HepG2 (cell line): ENCODE measurements around the gene CNNM4. TPM values are rescaled to one million over a fixed set of nuclear protein-coding genes. Genes with fewer than 3 reads are reported as not detected.
A peak's percentile ranks its signal among the peaks of the same experiment; 100 is the strongest.

Experiments
- CSRNP1 ChIP-seq: sonication (generic); formaldehyde crosslinking; IDR thresholded peaks from 2 replicates; pipeline ENCODE4 v1.8.1; 2023; ENCODE audit warnings: mild to moderate bottlenecking, missing genetic modification reagents
- ETV5 ChIP-seq: IDR thresholded peaks from 2 replicates; pipeline ENCODE4 v1.6.1; 2018; ENCODE audit warnings: missing biosample characterization, missing genetic modification reagents, inconsistent platforms, borderline replicate concordance
- FOXK2 ChIP-seq: fragments of 450-650 bp; IDR thresholded peaks from 2 replicates; pipeline ENCODE4 v1.6.1; 2016
- ISX ChIP-seq: sonication (generic); formaldehyde crosslinking; conservative IDR thresholded peaks from 2 replicates; pipeline ENCODE4 v1.5.0; 2020; ENCODE audit warnings: missing genetic modification reagents
- NCOR1 ChIP-seq: fragments of 200-600 bp; sonication (generic); IDR thresholded peaks from 2 replicates; pipeline ENCODE4 v1.7.0; 2017; ENCODE audit warnings: antibody characterized with exemption, low read length, borderline replicate concordance
- RFX3 ChIP-seq: IDR thresholded peaks from 2 replicates; pipeline ENCODE4 v1.6.1; 2016; ENCODE audit warnings: missing biosample characterization, missing genetic modification reagents
- SIX4 ChIP-seq: sonication (generic); formaldehyde crosslinking; IDR thresholded peaks from 2 replicates; pipeline ENCODE4 v1.4.0; 2020; ENCODE audit warnings: missing genetic modification reagents
- SMAD1 ChIP-seq: sonication (generic); formaldehyde crosslinking; IDR thresholded peaks from 2 replicates; pipeline ENCODE4 v1.4.0; 2020; ENCODE audit warnings: missing genetic modification reagents, low read depth, mild to moderate bottlenecking, borderline replicate concordance
- SMAD9 ChIP-seq: sonication (generic); formaldehyde crosslinking; IDR thresholded peaks from 2 replicates; pipeline ENCODE4 v1.5.1; 2020; ENCODE audit warnings: mild to moderate bottlenecking, missing genetic modification reagents
- SNAPC4 ChIP-seq: sonication (generic); formaldehyde crosslinking; IDR thresholded peaks from 2 replicates; pipeline ENCODE4 v1.4.0; 2020; ENCODE audit warnings: mild to moderate bottlenecking, missing genetic modification reagents
- SOX6 ChIP-seq, 2 experiments: fragments of 450-650 bp in 1 of 2; sonication (generic) in 1 of 2; formaldehyde crosslinking in 1 of 2; IDR thresholded peaks; 2 replicates each; pipeline versions ENCODE4 v1.4.0 to v1.6.1; 2017 to 2020; ENCODE audit warnings: antibody characterized with exemption in 1 of 2, mild to moderate bottlenecking in 1 of 2, missing genetic modification reagents in 1 of 2
- TFDP2 ChIP-seq: sonication (generic); formaldehyde crosslinking; IDR thresholded peaks from 2 replicates; pipeline ENCODE4 v1.4.0; 2020; ENCODE audit warnings: missing genetic modification reagents
- XBP1 ChIP-seq: sonication (generic); formaldehyde crosslinking; IDR thresholded peaks from 2 replicates; pipeline ENCODE4 v1.5.0; 2020; ENCODE audit warnings: missing genetic modification reagents
- ZNF274 ChIP-seq: sonication (generic); formaldehyde crosslinking; IDR thresholded peaks from 2 replicates; pipeline ENCODE4 v1.5.1; 2020; ENCODE audit warnings: mild to moderate bottlenecking, missing genetic modification reagents
- ZNF362 ChIP-seq: sonication (generic); formaldehyde crosslinking; IDR thresholded peaks from 2 replicates; pipeline ENCODE4 v1.4.0; 2020; ENCODE audit warnings: missing genetic modification reagents, mild to moderate bottlenecking, borderline replicate concordance
- ZNF383 ChIP-seq: sonication (generic); formaldehyde crosslinking; IDR thresholded peaks from 2 replicates; pipeline ENCODE4 v1.4.0; 2020; ENCODE audit warnings: missing genetic modification reagents, mild to moderate bottlenecking, borderline replicate concordance
- ZNF710 ChIP-seq: sonication (generic); formaldehyde crosslinking; IDR thresholded peaks from 2 replicates; pipeline ENCODE4 v1.5.0; 2020; ENCODE audit warnings: mild to moderate bottlenecking, missing genetic modification reagents, borderline replicate concordance
- ZNF747 ChIP-seq: sonication (generic); formaldehyde crosslinking; IDR thresholded peaks from 2 replicates; pipeline ENCODE4 v1.8.1; 2023; ENCODE audit warnings: missing genetic modification reagents, mild to moderate bottlenecking, borderline replicate concordance
- ZNF773 ChIP-seq: sonication (generic); formaldehyde crosslinking; IDR thresholded peaks from 2 replicates; pipeline ENCODE4 v1.4.0; 2020; ENCODE audit warnings: missing genetic modification reagents, borderline replicate concordance
- polyA plus RNA-seq, 8 experiments: library from polyadenylated mRNA; depleted of rRNA in 3 of 8; stranded (reverse) in 7 of 8; unstranded in 1 of 8; fragments of >200 nt; fragmentation: Illumina TruSeq in 4 of 8; extraction: Trizol in 4 of 8; gene quantifications; 2 replicates each; pipeline versions ENCODE4 v1.2.1 to v1.2.3, GENCODE V29; 2011 to 2016; ENCODE audit warnings: low read depth in 4 of 8, missing spikeins in 1 of 8, mixed read lengths in 1 of 8; ENCODE audit not compliant: insufficient read depth in 1 of 8
- total RNA-seq, 5 experiments: library from RNA; depleted of rRNA; stranded (reverse); fragments of >200 nt; fragmentation: Illumina TruSeq; extraction: Trizol; gene quantifications; 2 replicates each; pipeline ENCODE4 v1.2.3, GENCODE V29; 2016; ENCODE audit warnings: low read depth in 1 of 5

Gene CNNM4
- total and polyA plus RNA-seq, 2 of the 13 experiments (the other 11 are each of a cell fraction or from before 2014, with no cell fraction given): 5.9 to 8.4 TPM

- TF ChIP-seq SNAPC4 (CRISPR knock-in tag) (no peak), TFDP2 (CRISPR knock-in tag) (0 out of 2 replicates have a peak, but pooled peaks have one; percentile 17), ZNF274 (CRISPR knock-in tag) (0 out of 2 replicates have a peak, but pooled peaks have one; percentile 41), ZNF747 (CRISPR knock-in tag) (no peak), ZNF383 (CRISPR knock-in tag) (no peak), ETV5 (CRISPR knock-in tag) (no peak), ISX (CRISPR knock-in tag) (no peak), XBP1 (no peak), SMAD1 (CRISPR knock-in tag) (no peak), FOXK2 (no peak), NCOR1 (no peak), SMAD9 (CRISPR knock-in tag) (no peak), SOX6 (IDR thresholded peaks at IDR 0.05) (no peak), SOX6 (CRISPR knock-in tag; IDR thresholded peaks at IDR 0.05) (no peak; the same call in 1 of the 2 replicates), ZNF362 (no peak), CSRNP1 (CRISPR knock-in tag) (no peak; the same call in 1 of the 2 replicates), RFX3 (no peak), ZNF773 (CRISPR knock-in tag) (no peak), ZNF710 (no peak; the same call in 1 of the 2 replicates), SIX4 (no peak)
Observed at GRCh38 chr2:96810783-96811192, 50.1 kb downstream of the CNNM4 start (continued).
